ENCODE data around the gene ANKFY1. TPM values are rescaled to one million over a fixed set of nuclear protein-coding genes. Genes with fewer than 3 reads are reported as not detected.

Gene ANKFY1
- total and polyA plus RNA-seq, 9 of the 15 experiments (the other 6 are each of a cell fraction or from before 2014, with no cell fraction given) = 4.3 to 25.6 (median 12.2) TPM

DNA sequence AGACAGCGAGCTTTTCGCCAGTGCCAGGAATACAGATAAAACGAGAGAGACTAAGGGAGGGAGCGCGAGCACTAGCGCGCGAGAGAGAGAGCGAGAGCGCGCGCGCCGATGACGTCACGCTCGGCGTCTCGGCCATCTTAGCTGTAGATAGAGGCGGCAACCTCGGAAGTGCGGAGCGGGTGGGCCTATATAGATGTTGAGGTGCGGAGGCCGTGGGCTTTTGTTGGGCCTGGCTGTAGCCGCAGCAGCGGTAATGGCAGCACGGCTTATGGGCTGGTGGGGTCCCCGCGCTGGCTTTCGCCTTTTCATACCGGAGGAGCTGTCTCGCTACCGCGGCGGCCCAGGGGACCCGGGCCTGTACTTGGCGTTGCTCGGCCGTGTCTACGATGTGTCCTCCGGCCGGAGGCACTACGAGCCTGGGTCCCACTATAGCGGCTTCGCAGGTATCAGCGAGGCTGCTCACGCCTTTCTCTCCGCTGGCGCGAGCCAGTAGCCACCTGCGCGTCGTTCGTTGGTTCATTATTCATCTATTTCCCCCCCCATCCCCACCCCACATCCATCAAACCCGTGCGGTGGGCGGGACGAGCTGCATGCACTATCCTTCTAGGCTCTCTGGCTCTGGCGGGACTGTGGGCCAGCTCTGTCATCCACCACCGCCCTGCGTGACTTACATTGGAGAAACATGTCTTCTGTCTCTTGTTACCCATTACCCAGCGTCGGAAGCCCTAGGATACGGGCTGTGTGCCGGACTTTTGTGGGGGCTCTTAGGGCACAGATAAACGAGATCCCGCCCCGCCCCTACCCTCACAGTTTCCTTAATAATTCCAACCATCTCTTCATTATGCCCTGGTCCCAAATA is 120.0 kb downstream of the ANKFY1 start (continued):
- TF ChIP-seq, protein P1, sequence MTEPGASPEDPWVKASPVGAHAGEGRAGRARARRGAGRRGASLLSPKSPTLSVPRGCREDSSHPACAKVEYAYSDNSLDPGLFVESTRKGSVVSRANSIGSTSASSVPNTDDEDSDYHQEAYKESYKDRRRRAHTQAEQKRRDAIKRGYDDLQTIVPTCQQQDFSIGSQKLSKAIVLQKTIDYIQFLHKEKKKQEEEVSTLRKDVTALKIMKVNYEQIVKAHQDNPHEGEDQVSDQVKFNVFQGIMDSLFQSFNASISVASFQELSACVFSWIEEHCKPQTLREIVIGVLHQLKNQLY (CRISPR knock-in tag; conservative IDR thresholded peaks at IDR 0.05) = no peak
- no peak for TF ChIP-seq RBM17 (IDR thresholded peaks at IDR 0.05; ENCODE audit: borderline replicate concordance, low read depth, low read length)
- no peak for TF ChIP-seq ZNF76 (CRISPR knock-in tag; IDR thresholded peaks at IDR 0.05; ENCODE audit: borderline replicate concordance)
- no peak for TF ChIP-seq ASH1L (IDR thresholded peaks at IDR 0.05; ENCODE audit: borderline replicate concordance, low read depth, partially characterized antibody)
- TF ChIP-seq RBM34 (IDR thresholded peaks at IDR 0.05; ENCODE audit: borderline replicate concordance, insufficient read depth, low read length) = no peak
- no peak for TF ChIP-seq RFX1 (IDR thresholded peaks at IDR 0.05)
- no peak for TF ChIP-seq TAL1 (IDR thresholded peaks at IDR 0.05)
- no peak for TF ChIP-seq ZNF212 (CRISPR knock-in tag; IDR thresholded peaks at IDR 0.05)
- no peak for TF ChIP-seq TAF15 (IDR thresholded peaks at IDR 0.05; ENCODE audit: low read depth, low read length)
- TF ChIP-seq ZNF699 (CRISPR knock-in tag; IDR thresholded peaks at IDR 0.05; ENCODE audit: insufficient replicate concordance) = no peak
- TF ChIP-seq MEF2D (tag; conservative IDR thresholded peaks at IDR 0.05; ENCODE audit: low read depth) = no peak; the same call in 1 of the 2 replicates
- no peak for TF ChIP-seq XRCC4 (IDR thresholded peaks at IDR 0.05; ENCODE audit: extremely low read depth, insufficient read depth, insufficient read length)
- TF ChIP-seq ZNF224 (CRISPR knock-in tag; IDR thresholded peaks at IDR 0.05) = no peak
- TF ChIP-seq, protein P2, sequence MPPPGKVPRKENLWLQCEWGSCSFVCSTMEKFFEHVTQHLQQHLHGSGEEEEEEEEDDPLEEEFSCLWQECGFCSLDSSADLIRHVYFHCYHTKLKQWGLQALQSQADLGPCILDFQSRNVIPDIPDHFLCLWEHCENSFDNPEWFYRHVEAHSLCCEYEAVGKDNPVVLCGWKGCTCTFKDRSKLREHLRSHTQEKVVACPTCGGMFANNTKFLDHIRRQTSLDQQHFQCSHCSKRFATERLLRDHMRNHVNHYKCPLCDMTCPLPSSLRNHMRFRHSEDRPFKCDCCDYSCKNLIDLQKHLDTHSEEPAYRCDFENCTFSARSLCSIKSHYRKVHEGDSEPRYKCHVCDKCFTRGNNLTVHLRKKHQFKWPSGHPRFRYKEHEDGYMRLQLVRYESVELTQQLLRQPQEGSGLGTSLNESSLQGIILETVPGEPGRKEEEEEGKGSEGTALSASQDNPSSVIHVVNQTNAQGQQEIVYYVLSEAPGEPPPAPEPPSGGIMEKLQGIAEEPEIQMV (tag; conservative IDR thresholded peaks at IDR 0.05; ENCODE audit: low read depth) = no peak
- no peak for TF ChIP-seq FOXM1 (IDR thresholded peaks at IDR 0.05; ENCODE audit: low read depth)
- no peak for TF ChIP-seq FOXM1 (CRISPR knock-in tag; IDR thresholded peaks at IDR 0.05; ENCODE audit: low read depth)
- TF ChIP-seq TFAM (CRISPR knock-in tag; conservative IDR thresholded peaks at IDR 0.05) = no peak
- TF ChIP-seq, protein P3, sequence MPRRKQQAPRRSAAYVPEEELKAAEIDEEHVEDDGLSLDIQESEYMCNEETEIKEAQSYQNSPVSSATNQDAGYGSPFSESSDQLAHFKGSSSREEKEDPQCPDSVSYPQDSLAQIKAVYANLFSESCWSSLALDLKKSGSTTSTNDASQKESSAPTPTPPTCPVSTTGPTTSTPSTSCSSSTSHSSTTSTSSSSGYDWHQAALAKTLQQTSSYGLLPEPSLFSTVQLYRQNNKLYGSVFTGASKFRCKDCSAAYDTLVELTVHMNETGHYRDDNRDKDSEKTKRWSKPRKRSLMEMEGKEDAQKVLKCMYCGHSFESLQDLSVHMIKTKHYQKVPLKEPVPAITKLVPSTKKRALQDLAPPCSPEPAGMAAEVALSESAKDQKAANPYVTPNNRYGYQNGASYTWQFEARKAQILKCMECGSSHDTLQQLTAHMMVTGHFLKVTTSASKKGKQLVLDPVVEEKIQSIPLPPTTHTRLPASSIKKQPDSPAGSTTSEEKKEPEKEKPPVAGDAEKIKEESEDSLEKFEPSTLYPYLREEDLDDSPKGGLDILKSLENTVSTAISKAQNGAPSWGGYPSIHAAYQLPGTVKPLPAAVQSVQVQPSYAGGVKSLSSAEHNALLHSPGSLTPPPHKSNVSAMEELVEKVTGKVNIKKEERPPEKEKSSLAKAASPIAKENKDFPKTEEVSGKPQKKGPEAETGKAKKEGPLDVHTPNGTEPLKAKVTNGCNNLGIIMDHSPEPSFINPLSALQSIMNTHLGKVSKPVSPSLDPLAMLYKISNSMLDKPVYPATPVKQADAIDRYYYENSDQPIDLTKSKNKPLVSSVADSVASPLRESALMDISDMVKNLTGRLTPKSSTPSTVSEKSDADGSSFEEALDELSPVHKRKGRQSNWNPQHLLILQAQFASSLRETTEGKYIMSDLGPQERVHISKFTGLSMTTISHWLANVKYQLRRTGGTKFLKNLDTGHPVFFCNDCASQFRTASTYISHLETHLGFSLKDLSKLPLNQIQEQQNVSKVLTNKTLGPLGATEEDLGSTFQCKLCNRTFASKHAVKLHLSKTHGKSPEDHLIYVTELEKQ (CRISPR knock-in tag; IDR thresholded peaks at IDR 0.05) = no peak
- TF ChIP-seq, protein P4, sequence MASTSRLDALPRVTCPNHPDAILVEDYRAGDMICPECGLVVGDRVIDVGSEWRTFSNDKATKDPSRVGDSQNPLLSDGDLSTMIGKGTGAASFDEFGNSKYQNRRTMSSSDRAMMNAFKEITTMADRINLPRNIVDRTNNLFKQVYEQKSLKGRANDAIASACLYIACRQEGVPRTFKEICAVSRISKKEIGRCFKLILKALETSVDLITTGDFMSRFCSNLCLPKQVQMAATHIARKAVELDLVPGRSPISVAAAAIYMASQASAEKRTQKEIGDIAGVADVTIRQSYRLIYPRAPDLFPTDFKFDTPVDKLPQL (IDR thresholded peaks at IDR 0.05; ENCODE audit: extremely low read depth, insufficient read length) = no peak
- no peak for TF ChIP-seq ZNF311 (CRISPR knock-in tag; IDR thresholded peaks at IDR 0.05)
- no peak for TF ChIP-seq SAFB (IDR thresholded peaks at IDR 0.05; ENCODE audit: borderline replicate concordance, low read depth, low read length)
- TF ChIP-seq ZFP30 (CRISPR knock-in tag; IDR thresholded peaks at IDR 0.05; ENCODE audit: borderline replicate concordance) = no peak

Measured in K562 (cell line).